ENCODE results near the gene MEPCE. TPM values are rescaled to one million over a fixed set of nuclear protein-coding genes. Genes with fewer than 3 reads are reported as not detected.

Gene MEPCE
- total RNA-seq, 1 experiment from 2014 or later, result 72.1 TPM

- ChIA-PET CTCF (no interaction called here), POLR2A (no interaction called here)
- peak overlapping the region; percentile 98 for H3K27ac ChIP-seq (ENCODE audit: low read length)
- no peaks in the 10 kb centered on the region for H3K9me3 ChIP-seq (ENCODE audit: control insufficient read depth, insufficient read depth, low read depth, low read length)
- H3K4me1 ChIP-seq (ENCODE audit: control insufficient read depth, insufficient read depth, low read length), result peaks cover 45% of the 10 kb centered on the region
- TF ChIP-seq TCF7L2 (IDR thresholded peaks at IDR 0.05; ENCODE audit: low read depth, low read length) (no peak), SIN3A (IDR thresholded peaks at IDR 0.05; ENCODE audit: borderline replicate concordance, insufficient read depth, low read depth, low read length) (no peak), REST (IDR thresholded peaks at IDR 0.05; ENCODE audit: insufficient read depth in 1 of 2, low read depth in 2 of 2, low read length in 1 of 2) (no peak), POLR2AphosphoS5 (IDR thresholded peaks at IDR 0.05; ENCODE audit: low read depth, low read length) (no peak), CTCF (IDR thresholded peaks at IDR 0.05) (no peak)
- H3K36me3 ChIP-seq (ENCODE audit: control insufficient read depth, insufficient read depth, low read length), result no peaks in the 10 kb centered on the region; the same call in 1 of the 2 replicates
- ATAC-seq (no peak), DNase-seq (ENCODE audit: low read depth, low spot score) (no peak)
- BruUV-seq (replicated peaks), result no TSS peak
- peak overlapping the region; percentile 66 to 92 for H3K4me3 ChIP-seq (ENCODE audit: low read depth in 2 of 2, low read length in 2 of 2)
- intact Hi-C loops (cut with micrococcal nuclease; ENCODE audit: unreplicated experiment), result no loop called here
- no peaks in the 10 kb centered on the region for H3K27me3 ChIP-seq (ENCODE audit: control insufficient read depth, insufficient read depth, low read length)
- in situ Hi-C loops (cut with HindIII; ENCODE audit: low pct_unique_long_range_greater_than_20kb, low sequenced_read_pairs), result no loop called here
Observed at GRCh38 chr7:100432053-100432452, 2.4 kb downstream of the MEPCE start.

GRCh38 chr7:100432621-100433275 lies 3.1 kb downstream of the MEPCE start:
- TF ChIP-seq CTCF (IDR thresholded peaks at IDR 0.05), result no peak
- no peak for TF ChIP-seq SIN3A (IDR thresholded peaks at IDR 0.05; ENCODE audit: borderline replicate concordance, insufficient read depth, low read depth, low read length)
- TF ChIP-seq POLR2AphosphoS5 (IDR thresholded peaks at IDR 0.05; ENCODE audit: low read depth, low read length), result no peak
- TF ChIP-seq REST (IDR thresholded peaks at IDR 0.05; ENCODE audit: insufficient read depth in 1 of 2, low read depth in 2 of 2, low read length in 1 of 2), result no peak
- no peak for TF ChIP-seq TCF7L2 (IDR thresholded peaks at IDR 0.05; ENCODE audit: low read depth, low read length)
- H3K4me3 ChIP-seq (ENCODE audit: low read depth in 2 of 2, low read length in 2 of 2), result peak overlapping the region; percentile 66 to 92
- DNase-seq (ENCODE audit: low read depth, low spot score) (no peak), ATAC-seq (no peak)
- no peaks in the 10 kb centered on the region; the same call in 1 of the 2 replicates for H3K36me3 ChIP-seq (ENCODE audit: control insufficient read depth, insufficient read depth, low read length)
- H3K27me3 ChIP-seq (ENCODE audit: control insufficient read depth, insufficient read depth, low read length), result no peaks in the 10 kb centered on the region
- intact Hi-C loops (cut with micrococcal nuclease; ENCODE audit: unreplicated experiment), result no loop called here
- H3K27ac ChIP-seq (ENCODE audit: low read length), result peak overlapping the region; percentile 98
- BruUV-seq (replicated peaks), result no TSS peak
- ChIA-PET POLR2A (no interaction called here), CTCF (no interaction called here)
- in situ Hi-C loops (cut with HindIII; ENCODE audit: low pct_unique_long_range_greater_than_20kb, low sequenced_read_pairs), result no loop called here
- H3K9me3 ChIP-seq (ENCODE audit: control insufficient read depth, insufficient read depth, low read depth, low read length), result no peaks in the 10 kb centered on the region
- H3K4me1 ChIP-seq (ENCODE audit: control insufficient read depth, insufficient read depth, low read length), result peaks cover 46% of the 10 kb centered on the region
